Neural progenitor cell (in vitro differentiated cells): ENCODE measurements around the gene TTLL8.

Experiments
- EZH2 ChIP-seq: fragments of 200-600 bp; sonication (generic); IDR thresholded peaks from 2 replicates; pipeline ENCODE4 v1.6.1; 2017; ENCODE audit warnings: antibody characterized with exemption, mild to moderate bottlenecking, moderate library complexity
- EZH2phosphoT487 ChIP-seq: fragments of 200-600 bp; sonication (generic); IDR thresholded peaks from 2 replicates; pipeline ENCODE4 v1.6.1; 2017; ENCODE audit warnings: antibody characterized with exemption
- TF ChIP-seq, protein P1 (sequence below): fragments of 200-600 bp; sonication (generic); IDR thresholded peaks from 2 replicates; pipeline ENCODE4 v1.5.1; 2017; ENCODE audit warnings: antibody characterized with exemption, mild to moderate bottlenecking

GRCh38 chr22:50057278-50058060, 629 bp downstream of the TTLL8 start:
- TF ChIP-seq, protein P1, sequence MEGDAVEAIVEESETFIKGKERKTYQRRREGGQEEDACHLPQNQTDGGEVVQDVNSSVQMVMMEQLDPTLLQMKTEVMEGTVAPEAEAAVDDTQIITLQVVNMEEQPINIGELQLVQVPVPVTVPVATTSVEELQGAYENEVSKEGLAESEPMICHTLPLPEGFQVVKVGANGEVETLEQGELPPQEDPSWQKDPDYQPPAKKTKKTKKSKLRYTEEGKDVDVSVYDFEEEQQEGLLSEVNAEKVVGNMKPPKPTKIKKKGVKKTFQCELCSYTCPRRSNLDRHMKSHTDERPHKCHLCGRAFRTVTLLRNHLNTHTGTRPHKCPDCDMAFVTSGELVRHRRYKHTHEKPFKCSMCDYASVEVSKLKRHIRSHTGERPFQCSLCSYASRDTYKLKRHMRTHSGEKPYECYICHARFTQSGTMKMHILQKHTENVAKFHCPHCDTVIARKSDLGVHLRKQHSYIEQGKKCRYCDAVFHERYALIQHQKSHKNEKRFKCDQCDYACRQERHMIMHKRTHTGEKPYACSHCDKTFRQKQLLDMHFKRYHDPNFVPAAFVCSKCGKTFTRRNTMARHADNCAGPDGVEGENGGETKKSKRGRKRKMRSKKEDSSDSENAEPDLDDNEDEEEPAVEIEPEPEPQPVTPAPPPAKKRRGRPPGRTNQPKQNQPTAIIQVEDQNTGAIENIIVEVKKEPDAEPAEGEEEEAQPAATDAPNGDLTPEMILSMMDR: no peak
- TF ChIP-seq EZH2: no peak
- TF ChIP-seq EZH2phosphoT487: no peak
